OCI-LY1 (cell line): Measurements from ENCODE around the gene CFH.

Experiments
- CTCF ChIP-seq: fragments of 200-600 bp; sonication (generic), shearing (Covaris generic); IDR thresholded peaks from 2 replicates; pipeline ENCODE4 v1.5.1; 2017; ENCODE audit warnings: mild to moderate bottlenecking, antibody characterized with exemption, low read length, moderate library complexity, mixed read lengths
- EZH2 ChIP-seq: fragments of 200-600 bp; sonication (generic), shearing (Covaris generic); IDR thresholded peaks from 2 replicates; pipeline ENCODE4 v1.8.0; 2017; ENCODE audit warnings: borderline replicate concordance, mixed run types, mild to moderate bottlenecking, antibody characterized with exemption, low read length, moderate library complexity, mixed read lengths

- TF ChIP-seq CTCF, result no peak
- TF ChIP-seq EZH2, result no peak
Measured at GRCh38 chr1:196661345-196661744, 9.5 kb downstream of the CFH start.
